Endothelial cell (in vitro differentiated cells): ENCODE data around the gene SPIRE2. TPM values are rescaled to one million over a fixed set of nuclear protein-coding genes. Genes with fewer than 3 reads are reported as not detected.

Source experiments
- DNase-seq: peaks from one replicate; pipeline ENCODE4 v3.0.0; 2021; ENCODE audit warnings: low spot score
- H3K27ac Mint-ChIP-seq: one replicate; pipeline ENCODE4 v1.8.0; 2021; ENCODE audit warnings: mixed read lengths, inconsistent platforms; ENCODE audit not compliant: unreplicated experiment
- H3K27me3 Mint-ChIP-seq: one replicate; pipeline ENCODE4 v1.8.0; 2021; ENCODE audit warnings: mild to moderate bottlenecking, moderate library complexity, mixed read lengths, inconsistent platforms; ENCODE audit not compliant: unreplicated experiment
- H3K36me3 Mint-ChIP-seq: one replicate; pipeline ENCODE4 v1.8.0; 2021; ENCODE audit warnings: mild to moderate bottlenecking, low read depth, mixed read lengths, inconsistent platforms; ENCODE audit not compliant: unreplicated experiment
- H3K4me1 Mint-ChIP-seq: one replicate; pipeline ENCODE4 v1.8.0; 2021; ENCODE audit warnings: mild to moderate bottlenecking, mixed read lengths, inconsistent platforms; ENCODE audit not compliant: unreplicated experiment
- H3K4me3 Mint-ChIP-seq: one replicate; pipeline ENCODE4 v1.8.0; 2021; ENCODE audit warnings: mild to moderate bottlenecking, mixed read lengths, inconsistent platforms; ENCODE audit not compliant: unreplicated experiment
- H3K9me3 Mint-ChIP-seq: one replicate; pipeline ENCODE4 v1.8.0; 2021; ENCODE audit warnings: mixed read lengths, inconsistent platforms; ENCODE audit not compliant: unreplicated experiment
- total RNA-seq: library from RNA; stranded (reverse); fragmentation: NEBNext Ultra II Directional; extraction: Animal tissue kit (Norgen Biotek cat#: 25700); gene quantifications from one replicate; pipeline ENCODE4 v1.2.1, GENCODE V29; 2021; ENCODE audit not compliant: unreplicated experiment
- TF ChIP-seq, protein P1 (sequence below): fragments of 200-600 bp; sonication (generic); IDR thresholded peaks from one replicate; pipeline ENCODE4 v1.5.0; 2021; ENCODE audit warnings: antibody characterized with exemption; ENCODE audit not compliant: unreplicated experiment

SPIRE2 gene
- total RNA-seq, 1 donor from 2014 or later: 7.9 TPM

- Mint-ChIP-seq H3K36me3 (peaks cover 42% of the 10 kb centered on the region), H3K27me3 (no peaks in the 10 kb centered on the region), H3K4me1 (no peaks in the 10 kb centered on the region), H3K4me3 (peak overlapping the region; percentile 69), H3K9me3 (no peaks in the 10 kb centered on the region), H3K27ac (no peak overlapping the region)
- TF ChIP-seq, protein P1, sequence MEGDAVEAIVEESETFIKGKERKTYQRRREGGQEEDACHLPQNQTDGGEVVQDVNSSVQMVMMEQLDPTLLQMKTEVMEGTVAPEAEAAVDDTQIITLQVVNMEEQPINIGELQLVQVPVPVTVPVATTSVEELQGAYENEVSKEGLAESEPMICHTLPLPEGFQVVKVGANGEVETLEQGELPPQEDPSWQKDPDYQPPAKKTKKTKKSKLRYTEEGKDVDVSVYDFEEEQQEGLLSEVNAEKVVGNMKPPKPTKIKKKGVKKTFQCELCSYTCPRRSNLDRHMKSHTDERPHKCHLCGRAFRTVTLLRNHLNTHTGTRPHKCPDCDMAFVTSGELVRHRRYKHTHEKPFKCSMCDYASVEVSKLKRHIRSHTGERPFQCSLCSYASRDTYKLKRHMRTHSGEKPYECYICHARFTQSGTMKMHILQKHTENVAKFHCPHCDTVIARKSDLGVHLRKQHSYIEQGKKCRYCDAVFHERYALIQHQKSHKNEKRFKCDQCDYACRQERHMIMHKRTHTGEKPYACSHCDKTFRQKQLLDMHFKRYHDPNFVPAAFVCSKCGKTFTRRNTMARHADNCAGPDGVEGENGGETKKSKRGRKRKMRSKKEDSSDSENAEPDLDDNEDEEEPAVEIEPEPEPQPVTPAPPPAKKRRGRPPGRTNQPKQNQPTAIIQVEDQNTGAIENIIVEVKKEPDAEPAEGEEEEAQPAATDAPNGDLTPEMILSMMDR: no peak
- DNase-seq: no peak
Measured at GRCh38 chr16:89884041-89884421, 55.8 kb downstream of the SPIRE2 start.

GRCh38 chr16:89887243-89887642 lies 59.0 kb downstream of the SPIRE2 start:
- Mint-ChIP-seq H3K9me3 (no peaks in the 10 kb centered on the region), H3K36me3 (peaks cover 35% of the 10 kb centered on the region), H3K27me3 (peaks cover 4% of the 10 kb centered on the region), H3K4me3 (peak overlapping the region; percentile 32), H3K27ac (no peak overlapping the region), H3K4me1 (no peaks in the 10 kb centered on the region)
- TF ChIP-seq, protein P1: no peak
- DNase-seq: no peak

GRCh38 chr16:89890200-89890599 lies 61.9 kb downstream of the SPIRE2 start:
- Mint-ChIP-seq H3K4me3 (no peak overlapping the region), H3K4me1 (no peaks in the 10 kb centered on the region), H3K27ac (peak overlapping the region; percentile 31), H3K36me3 (peaks cover 21% of the 10 kb centered on the region), H3K9me3 (no peaks in the 10 kb centered on the region), H3K27me3 (peaks cover 5% of the 10 kb centered on the region)
- TF ChIP-seq, protein P1: no peak
- no peak for DNase-seq

GRCh38 chr16:89890886-89891657 lies 62.8 kb downstream of the SPIRE2 start:
- DNase-seq: no peak
- no peaks in the 10 kb centered on the region for H3K4me1 Mint-ChIP-seq
- H3K4me3 Mint-ChIP-seq: no peak overlapping the region
- H3K9me3 Mint-ChIP-seq: no peaks in the 10 kb centered on the region
- peaks cover 20% of the 10 kb centered on the region for H3K36me3 Mint-ChIP-seq
- no peak overlapping the region for H3K27ac Mint-ChIP-seq
- TF ChIP-seq, protein P1: no peak
- peaks cover 5% of the 10 kb centered on the region for H3K27me3 Mint-ChIP-seq

GRCh38 chr16:89892055-89892630 lies 63.9 kb downstream of the SPIRE2 start:
- DNase-seq: no peak
- Mint-ChIP-seq H3K36me3 (peaks cover 20% of the 10 kb centered on the region), H3K9me3 (no peaks in the 10 kb centered on the region), H3K27ac (no peak overlapping the region), H3K4me1 (no peaks in the 10 kb centered on the region), H3K27me3 (peaks cover 6% of the 10 kb centered on the region), H3K4me3 (no peak overlapping the region)
- TF ChIP-seq, protein P1: no peak
